Calu3 (cell line): Measurements from ENCODE around the gene HDLBP. TPM values are rescaled to one million over a fixed set of nuclear protein-coding genes. Genes with fewer than 3 reads are reported as not detected.

ENCODE experiments used
- BruUV-seq: library from RNA; stranded (reverse); fragments of 400-500 nt; replicated peaks from 2 replicates; lab custom pipeline; 2021; lab: Mats Ljungman, UMichigan
- CTCF ChIA-PET: fragments of 300-600 bp; sonication (Branson Sonifier 250); formaldehyde crosslinking; loops from one replicate; lab custom pipeline; 2022; ENCODE audit warnings: antibody characterized with exemption; lab: Charles Lee
- DNase-seq: peaks from one replicate; pipeline ENCODE4 v3.0.0; 2022
- H3K27ac Mint-ChIP-seq: one replicate; pipeline ENCODE4 v1.8.0; 2022; ENCODE audit warnings: mixed read lengths; ENCODE audit not compliant: unreplicated experiment
- H3K27me3 Mint-ChIP-seq: one replicate; pipeline ENCODE4 v1.8.0; 2022; ENCODE audit warnings: mixed read lengths; ENCODE audit not compliant: unreplicated experiment
- H3K36me3 Mint-ChIP-seq: one replicate; pipeline ENCODE4 v1.8.0; 2022; ENCODE audit warnings: mild to moderate bottlenecking, moderate library complexity, mixed read lengths; ENCODE audit not compliant: insufficient read depth, unreplicated experiment
- H3K4me1 Mint-ChIP-seq: one replicate; pipeline ENCODE4 v1.8.0; 2022; ENCODE audit warnings: mild to moderate bottlenecking, low read depth, mixed read lengths; ENCODE audit not compliant: unreplicated experiment
- H3K4me3 Mint-ChIP-seq: one replicate; pipeline ENCODE4 v1.8.0; 2022; ENCODE audit warnings: mild to moderate bottlenecking, low read depth, moderate library complexity, mixed read lengths; ENCODE audit not compliant: unreplicated experiment
- H3K9me3 Mint-ChIP-seq: one replicate; pipeline ENCODE4 v1.8.0; 2022; ENCODE audit warnings: low read depth, mixed read lengths; ENCODE audit not compliant: unreplicated experiment
- CTCF ChIP-seq: fragments of 200-600 bp; IDR thresholded peaks from one replicate; pipeline ENCODE4 v1.8.0; 2022; ENCODE audit warnings: antibody characterized with exemption; ENCODE audit not compliant: unreplicated experiment
- intact Hi-C: fragments of 100-400 bp; cut with micrococcal nuclease; formaldehyde crosslinking; loops from one replicate; pipeline ENCODE4 v1.10.0; 2022; ENCODE audit not compliant: unreplicated experiment
- total RNA-seq: library from RNA; stranded (reverse); gene quantifications from 2 replicates; pipeline ENCODE4 v1.2.3, GENCODE V29; 2022

Gene HDLBP
- total RNA-seq, 1 experiment from 2014 or later = 493 TPM

- peaks cover 71% of the 10 kb centered on the region for H3K36me3 Mint-ChIP-seq
Measured at GRCh38 chr2:241255542-241256167, 59.8 kb downstream of the HDLBP start.

GRCh38 chr2:241254904-241255351 is 60.5 kb downstream of the HDLBP start:
- Mint-ChIP-seq H3K4me3 (no peak overlapping the region), H3K27me3 (no peaks in the 10 kb centered on the region), H3K9me3 (no peaks in the 10 kb centered on the region), H3K4me1 (no peaks in the 10 kb centered on the region), H3K27ac (no peak overlapping the region), H3K36me3 (peaks cover 72% of the 10 kb centered on the region)
- intact Hi-C loops = no loop called here
- DNase-seq = no peak
- no peak for TF ChIP-seq CTCF
- no TSS peak for BruUV-seq
- CTCF ChIA-PET = no interaction called here

More at GRCh38 chr2:241255542-241256167, 59.8 kb downstream of the HDLBP start:
- no peak for DNase-seq
- no TSS peak for BruUV-seq
- H3K27me3 Mint-ChIP-seq = no peaks in the 10 kb centered on the region
- H3K27ac Mint-ChIP-seq = no peak overlapping the region
- no peak overlapping the region for H3K4me3 Mint-ChIP-seq
- H3K9me3 Mint-ChIP-seq = no peaks in the 10 kb centered on the region
- no peaks in the 10 kb centered on the region for H3K4me1 Mint-ChIP-seq
- intact Hi-C loops = no loop called here
- CTCF ChIA-PET = no interaction called here
- no peak for TF ChIP-seq CTCF

GRCh38 chr2:241252778-241253475 is 62.5 kb downstream of the HDLBP start:
- no peak for DNase-seq
- intact Hi-C loops = no loop called here
- no peak for TF ChIP-seq CTCF
- Mint-ChIP-seq H3K36me3 (peaks cover 79% of the 10 kb centered on the region), H3K4me1 (no peaks in the 10 kb centered on the region), H3K27ac (no peak overlapping the region), H3K9me3 (no peaks in the 10 kb centered on the region), H3K27me3 (no peaks in the 10 kb centered on the region), H3K4me3 (no peak overlapping the region)
- BruUV-seq = no TSS peak
- CTCF ChIA-PET = no interaction called here

GRCh38 chr2:241249654-241250053 is 65.8 kb downstream of the HDLBP start:
- Mint-ChIP-seq H3K27me3 (no peaks in the 10 kb centered on the region), H3K4me1 (no peaks in the 10 kb centered on the region), H3K9me3 (no peaks in the 10 kb centered on the region), H3K36me3 (peaks cover 83% of the 10 kb centered on the region), H3K27ac (no peak overlapping the region), H3K4me3 (no peak overlapping the region)
- TF ChIP-seq CTCF = no peak
- CTCF ChIA-PET = no interaction called here
- no TSS peak for BruUV-seq
- intact Hi-C loops = no loop called here
- DNase-seq = no peak
